Stomach (tissue), 9 donors: Measurements from ENCODE around the gene COX7A2. TPM values are rescaled to one million over a fixed set of nuclear protein-coding genes. Genes with fewer than 3 reads are reported as not detected.

Experiments
- DNase-seq, 2 donors: peaks; one replicate each; pipeline versions ENCODE4 v3.0.0 to v3.0.0-alpha.2; 2013 to 2019
- H3K27ac ChIP-seq, 5 donors: fragments of 200-600 bp in 4 of 5; sonication (generic) in 4 of 5; one replicate each; pipeline ENCODE4 v1.5.1; 2013 to 2019; ENCODE audit warnings: mild to moderate bottlenecking in 1 of 5, moderate library complexity in 1 of 5
- H3K27me3 ChIP-seq, 3 donors: fragments of 200-600 bp; sonication (generic); one replicate each; pipeline ENCODE4 v1.5.1; 2017 to 2019; ENCODE audit warnings: mixed run types in 1 of 3
- H3K36me3 ChIP-seq, 4 donors: fragments of 200-600 bp; sonication (generic); 1 replicate in 3 of 4; 2 replicates in 1 of 4; pipeline ENCODE4 v1.5.1; 2016 to 2019
- H3K4me1 ChIP-seq, 4 donors: fragments of 200-600 bp; sonication (generic); one replicate each; pipeline ENCODE4 v1.5.1; 2016 to 2019
- H3K4me3 ChIP-seq, 4 donors: fragments of 200-600 bp; sonication (generic) in 3 of 4; one replicate each; pipeline ENCODE4 v1.5.1; 2016 to 2019; ENCODE audit warnings: mild to moderate bottlenecking in 1 of 4
- H3K9me3 ChIP-seq, 4 donors: fragments of 200-600 bp; sonication (generic); one replicate each; pipeline ENCODE4 v1.5.1; 2016 to 2019
- EP300 ChIP-seq: sonication (generic); formaldehyde crosslinking; IDR thresholded peaks from one replicate; pipeline ENCODE4 v1.6.1; 2017; ENCODE audit warnings: antibody characterized with exemption
- POLR2A ChIP-seq, 4 donors: fragments of 450-650 bp; IDR thresholded peaks; one replicate each; pipeline ENCODE4 v1.6.1; 2016; ENCODE audit warnings: antibody characterized with exemption in 4 of 4, control low read depth in 2 of 4, mild to moderate bottlenecking in 1 of 4, moderate library complexity in 1 of 4
- POLR2AphosphoS5 ChIP-seq, 3 donors: sonication (generic); formaldehyde crosslinking; IDR thresholded peaks; one replicate each; pipeline ENCODE4 v1.6.1; 2016; ENCODE audit warnings: antibody characterized with exemption in 3 of 3
- WGBS, 5 donors: extraction: QIAGEN DNeasy Blood & Tissue Kit in 3 of 5; methylation state at CpG; one replicate each; pipeline versions ENCODE4 v1.1.5 to v1.1.7; 2013 to 2018; 5-methylcytosine and 5-hydroxymethylcytosine counted together
- intact Hi-C: fragments of 100-400 bp; cut with DNase I; formaldehyde crosslinking; loops from one replicate; pipeline ENCODE4 v1.15.1; 2023; ENCODE audit warnings: low total_unique reads
- polyA plus RNA-seq, 3 donors: library from polyadenylated mRNA; stranded (reverse); fragments of 200-250 nt; gene quantifications; one replicate each; pipeline ENCODE4 v1.2.3, GENCODE V29; 2013
- total RNA-seq, 5 donors: library from RNA; depleted of rRNA; stranded (reverse); fragments of >200 nt; gene quantifications; one replicate each; pipeline versions ENCODE4 v1.1.0 to v1.2.3, GENCODE V29; 2014 to 2016
- TF ChIP-seq, protein P1 (sequence below), 7 experiments: fragments of 450-650 bp in 4 of 7; fragments of 200-600 bp in 3 of 7; sonication (generic) in 3 of 7; IDR thresholded peaks; one replicate each; pipeline ENCODE4 v1.5.1; 2016 to 2019; ENCODE audit warnings: antibody characterized with exemption in 7 of 7, control low read depth in 2 of 7, mild to moderate bottlenecking in 1 of 7
- donor health status: healthy with polysubstance abuse.
- donor health status: Bipolar disorder and iron deficiency.
- donor health status: healthy.

COX7A2 gene
- total and polyA plus RNA-seq, 8 donors, result 27.8 to 1,513 (median 406) TPM

DNA sequence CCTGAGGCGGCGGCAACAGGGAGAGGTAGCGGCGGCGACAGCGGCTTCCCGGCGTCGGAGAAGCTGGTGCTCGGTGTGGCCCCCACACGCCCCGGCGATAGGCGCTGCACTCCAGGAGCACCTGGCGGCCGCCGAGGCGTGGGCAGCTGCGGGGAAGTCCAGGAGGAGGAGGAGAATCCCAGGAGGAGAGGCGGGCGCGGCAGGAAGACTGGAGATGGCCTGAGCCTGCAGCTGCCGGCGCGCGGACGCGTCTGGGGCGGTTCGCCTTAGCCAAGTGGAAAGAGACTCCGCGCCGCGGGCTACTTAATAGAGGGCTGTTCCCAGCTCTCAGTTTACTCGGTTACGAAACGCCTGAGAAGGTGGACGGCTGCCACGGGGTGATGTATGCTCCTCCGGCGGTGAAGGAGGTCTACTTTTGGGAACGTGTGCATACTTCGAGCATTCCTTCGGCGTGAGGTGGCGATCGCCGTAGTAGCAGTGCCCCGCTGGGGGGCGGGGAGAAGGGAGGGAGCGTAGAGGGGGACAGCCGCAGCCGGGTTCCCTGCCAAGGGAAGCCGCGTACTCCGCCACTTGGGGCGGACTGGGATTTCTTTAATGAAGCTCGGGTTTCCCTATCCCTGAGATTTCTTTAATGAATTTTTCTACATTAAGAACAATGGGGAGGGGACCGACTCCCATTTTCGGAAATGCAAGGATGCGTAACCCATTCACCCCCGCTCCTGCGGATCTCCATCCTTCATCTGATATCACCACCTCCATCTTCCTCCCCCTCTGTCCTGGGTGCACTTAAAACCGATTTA, 37.6 kb downstream of the COX7A2 start, which contains the start of gene COL12A1:
Gene COL12A1 (minus strand): TSS at position 278 of the 800 bp plus-strand sequence. CDS start 3,261 bp downstream, outside the sequence.
- Histone ChIP-seq H3K4me1 (peaks cover 42 to 72% (median 68%) of the 10 kb centered on the region in 4 donors), H3K27ac (peak within 1 kb of the TSS; percentile 16 to 89 (median 82)), H3K27me3 (peaks cover 3 to 71% (median 58%) of the 10 kb centered on the region in 3 donors), H3K36me3 (no peaks in the 10 kb centered on the region), H3K9me3 (no peaks in the 10 kb centered on the region), H3K4me3 (peak within 1 kb of the TSS; percentile 56 to 61 (median 58))
- intact Hi-C loops, result loop anchor here (5.0 kb wide), 1 partner anchor 799 kb away; no protein-coding TSS in a partner anchor
- TF ChIP-seq EP300 (no peak), POLR2AphosphoS5 (IDR thresholded peaks at IDR 0.05) (peak; percentile 58 to 65 (median 64))
- 0 to 2% (median 1%) methylated on average over 41 to 64 of the region's 64 CpGs for WGBS, 5 donors
- DNase-seq, result peak; percentile 80 to 93

DNA sequence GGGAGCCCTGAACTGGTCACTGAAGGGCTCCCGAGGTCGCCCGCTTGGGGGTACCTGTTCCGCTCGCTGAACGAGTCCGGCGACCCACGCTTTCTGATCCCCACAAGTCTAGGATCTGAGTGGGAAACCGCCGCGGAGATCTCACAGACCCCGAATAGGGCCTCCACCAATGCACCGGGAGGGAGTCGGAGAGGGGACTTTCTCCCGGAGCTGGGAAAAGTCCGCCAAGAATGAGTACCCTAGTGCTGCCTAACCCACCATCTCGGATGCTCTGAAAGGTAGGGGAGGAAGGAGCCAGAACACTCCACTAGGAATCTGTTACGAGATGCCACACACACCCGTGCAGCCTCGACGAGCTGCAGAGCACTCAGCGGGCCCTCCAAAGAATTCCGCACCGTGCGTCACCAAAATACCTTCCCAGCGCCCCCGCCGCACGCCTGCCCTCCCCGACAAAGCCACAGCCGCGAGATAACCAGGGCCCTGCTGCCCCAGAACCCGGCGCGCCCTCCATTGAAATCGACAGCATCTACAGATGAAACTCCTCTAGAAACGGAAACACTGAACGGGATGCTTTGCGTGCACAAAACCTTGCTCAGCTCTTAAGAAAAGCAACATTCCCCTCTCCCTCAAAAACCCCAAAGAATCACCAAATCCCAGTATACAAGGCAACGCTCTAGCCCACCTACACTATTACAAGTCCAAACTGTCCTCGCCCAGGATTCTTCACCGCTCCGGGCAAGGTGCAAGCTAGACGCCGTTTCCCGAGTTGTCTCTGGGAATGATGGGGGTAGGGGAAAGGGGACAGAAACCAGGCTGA, 38.4 kb downstream of the COX7A2 start:
- peak in 1 of 2 donors; percentile 82 for DNase-seq
- H3K4me1 ChIP-seq, result peaks cover 42 to 71% (median 67%) of the 10 kb centered on the region in 4 donors
- TF ChIP-seq POLR2A (IDR thresholded peaks at IDR 0.05) (no peak), EP300 (no peak), POLR2AphosphoS5 (IDR thresholded peaks at IDR 0.05) (no peak)
- TF ChIP-seq, protein P1, sequence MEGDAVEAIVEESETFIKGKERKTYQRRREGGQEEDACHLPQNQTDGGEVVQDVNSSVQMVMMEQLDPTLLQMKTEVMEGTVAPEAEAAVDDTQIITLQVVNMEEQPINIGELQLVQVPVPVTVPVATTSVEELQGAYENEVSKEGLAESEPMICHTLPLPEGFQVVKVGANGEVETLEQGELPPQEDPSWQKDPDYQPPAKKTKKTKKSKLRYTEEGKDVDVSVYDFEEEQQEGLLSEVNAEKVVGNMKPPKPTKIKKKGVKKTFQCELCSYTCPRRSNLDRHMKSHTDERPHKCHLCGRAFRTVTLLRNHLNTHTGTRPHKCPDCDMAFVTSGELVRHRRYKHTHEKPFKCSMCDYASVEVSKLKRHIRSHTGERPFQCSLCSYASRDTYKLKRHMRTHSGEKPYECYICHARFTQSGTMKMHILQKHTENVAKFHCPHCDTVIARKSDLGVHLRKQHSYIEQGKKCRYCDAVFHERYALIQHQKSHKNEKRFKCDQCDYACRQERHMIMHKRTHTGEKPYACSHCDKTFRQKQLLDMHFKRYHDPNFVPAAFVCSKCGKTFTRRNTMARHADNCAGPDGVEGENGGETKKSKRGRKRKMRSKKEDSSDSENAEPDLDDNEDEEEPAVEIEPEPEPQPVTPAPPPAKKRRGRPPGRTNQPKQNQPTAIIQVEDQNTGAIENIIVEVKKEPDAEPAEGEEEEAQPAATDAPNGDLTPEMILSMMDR (IDR thresholded peaks at IDR 0.05), result no peak

DNA sequence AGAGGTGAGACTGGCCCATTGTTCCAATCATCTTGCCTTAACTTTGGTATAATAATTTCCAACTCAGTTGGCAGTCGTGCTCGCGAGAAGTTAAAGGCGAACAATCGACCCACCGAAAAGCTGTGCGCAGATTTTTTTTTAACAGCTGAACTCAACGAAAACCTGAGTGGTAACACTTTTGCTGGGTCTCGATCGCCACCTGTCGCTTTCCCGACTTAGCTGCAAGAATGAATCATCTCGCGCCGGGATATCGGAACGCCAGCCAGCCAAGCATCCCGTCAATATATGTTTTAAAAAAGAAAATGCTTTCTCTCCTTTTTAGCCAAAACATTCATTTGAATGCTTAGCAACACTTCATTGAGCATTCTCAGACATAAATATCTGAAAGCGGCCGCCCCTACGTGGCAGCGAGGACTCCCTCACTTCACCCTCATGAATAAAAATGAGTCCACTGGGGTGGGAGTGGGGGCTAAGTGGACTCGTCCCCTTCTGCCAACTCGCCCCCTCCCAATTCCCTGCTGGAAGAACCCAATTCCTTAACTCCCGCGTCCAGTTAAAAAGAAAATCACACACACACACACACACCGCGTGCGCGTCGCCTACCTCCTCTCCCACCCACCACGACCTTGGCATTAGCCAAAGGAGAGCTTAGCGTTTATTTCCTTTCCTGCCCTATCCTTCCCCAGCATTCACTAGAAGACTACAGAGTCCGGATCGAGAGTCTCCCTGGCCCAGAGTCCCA, 39.2 kb downstream of the COX7A2 start:
- intact Hi-C loops, result no loop called here
- peaks cover 42 to 71% (median 67%) of the 10 kb centered on the region in 4 donors for H3K4me1 ChIP-seq
- peaks cover 3 to 71% (median 58%) of the 10 kb centered on the region in 3 donors for H3K27me3 ChIP-seq
- no peaks in the 10 kb centered on the region for H3K9me3 ChIP-seq
- TF ChIP-seq POLR2AphosphoS5 (IDR thresholded peaks at IDR 0.05) (peak in 1 of 3 donors; percentile 31), EP300 (no peak)
- TF ChIP-seq, protein P1 (IDR thresholded peaks at IDR 0.05), result peak in 5 of 7 experiments; percentile 43 to 67 (median 61)
- no peaks in the 10 kb centered on the region for H3K36me3 ChIP-seq
- peak overlapping the region; percentile 16 to 89 (median 82) for H3K27ac ChIP-seq
- WGBS, 5 donors, result 1 to 3% (median 2%) methylated on average over 35 of the region's 35 CpGs
- peak; percentile 69 to 95 for DNase-seq
- peak overlapping the region; percentile 56 to 61 (median 58) for H3K4me3 ChIP-seq

More for the DNA sequence above, 38.4 kb downstream of the COX7A2 start:
- peak overlapping the region; percentile 16 to 89 (median 82) for H3K27ac ChIP-seq
- WGBS, 5 donors, result 0 to 2% (median 1%) methylated on average over 25 to 47 of the region's 47 CpGs
- no peaks in the 10 kb centered on the region for H3K9me3 ChIP-seq
- peaks cover 3 to 71% (median 58%) of the 10 kb centered on the region in 3 donors for H3K27me3 ChIP-seq
- no peaks in the 10 kb centered on the region for H3K36me3 ChIP-seq
- H3K4me3 ChIP-seq, result peak overlapping the region; percentile 56 to 61 (median 58)
- intact Hi-C loops, result loop anchor here (5.0 kb wide), 1 partner anchor 798 kb away; no protein-coding TSS in a partner anchor

DNA sequence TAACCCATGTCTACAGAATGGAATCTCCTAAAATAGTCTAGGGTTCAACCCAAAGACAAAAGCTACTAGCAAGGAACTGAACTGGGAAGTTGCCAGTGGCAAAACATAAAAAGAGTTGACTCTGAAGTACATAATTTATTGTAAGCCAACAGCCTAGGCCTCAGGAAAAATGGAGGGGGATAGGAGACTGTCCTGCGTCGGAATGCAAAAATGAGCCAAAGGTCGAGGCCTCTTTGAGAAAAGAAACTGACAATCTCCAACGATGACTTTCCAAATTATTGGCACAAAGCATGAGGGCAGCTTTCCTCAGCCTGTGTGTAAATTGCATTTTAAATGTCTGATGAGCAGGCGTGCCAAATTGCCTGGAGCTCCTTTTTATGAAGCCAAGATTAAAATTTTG, 39.9 kb downstream of the COX7A2 start:
- 25 to 43% (median 40%) methylated on average over 5 of the region's 5 CpGs for WGBS, 5 donors

More for the DNA sequence above, 39.9 kb downstream of the COX7A2 start:
- Histone ChIP-seq H3K27me3 (peaks cover 3 to 69% (median 57%) of the 10 kb centered on the region in 3 donors), H3K36me3 (no peaks in the 10 kb centered on the region), H3K4me3 (peak overlapping the region; percentile 56 to 61 (median 58)), H3K9me3 (no peaks in the 10 kb centered on the region), H3K27ac (peak overlapping the region in 4 of 5 donors; percentile 18 to 89 (median 84)), H3K4me1 (peaks cover 40 to 67% (median 63%) of the 10 kb centered on the region in 4 donors)
- TF ChIP-seq, protein P1 (IDR thresholded peaks at IDR 0.05), result no peak
- TF ChIP-seq POLR2AphosphoS5 (IDR thresholded peaks at IDR 0.05) (no peak), POLR2A (IDR thresholded peaks at IDR 0.05) (no peak), EP300 (no peak)
- peak in 1 of 2 donors; percentile 62 for DNase-seq
- intact Hi-C loops, result no loop called here
